ENCODE results near the gene ID3.
A peak's percentile ranks its signal among the peaks of the same experiment; 100 is the strongest.

Gene ID3

GRCh38 chr1:23539698-23540266 lies 19.5 kb downstream of the ID3 start:
- H3K9me3 ChIP-seq, result no peaks in the 10 kb centered on the region
- H3K27ac ChIP-seq, result 0 out of 2 replicates have a peak overlapping the region, but pooled peaks have one; percentile 30
- no peaks in the 10 kb centered on the region for H4K20me1 ChIP-seq
- TF ChIP-seq Cebpa-rat (IDR thresholded peaks at IDR 0.05), result no peak
- H3K27me3 ChIP-seq, result no peaks in the 10 kb centered on the region
- no peaks in the 10 kb centered on the region for H3K36me3 ChIP-seq
- H3K9ac ChIP-seq, result no peak overlapping the region
- H3K4me1 ChIP-seq, result peaks cover 72% of the 10 kb centered on the region
- no peak overlapping the region for H3K4me3 ChIP-seq
- peak overlapping the region; percentile 71 for H3K4me2 ChIP-seq

GRCh38 chr1:23537296-23537973 lies 21.9 kb downstream of the ID3 start:
- Histone ChIP-seq H3K4me1 (peaks cover 79% of the 10 kb centered on the region), H3K36me3 (no peaks in the 10 kb centered on the region), H3K4me2 (peak overlapping the region; percentile 60), H3K27ac (peak overlapping the region; percentile 51), H4K20me1 (no peaks in the 10 kb centered on the region), H3K4me3 (no peak overlapping the region), H3K9me3 (no peaks in the 10 kb centered on the region), H3K9ac (no peak overlapping the region), H3K27me3 (no peaks in the 10 kb centered on the region)
- TF ChIP-seq Cebpa-rat (IDR thresholded peaks at IDR 0.05), result no peak

- no peak overlapping the region for H3K4me3 ChIP-seq
- no peaks in the 10 kb centered on the region for H3K27me3 ChIP-seq
- H3K36me3 ChIP-seq, result no peaks in the 10 kb centered on the region
- H3K4me1 ChIP-seq, result peaks cover 90% of the 10 kb centered on the region
- H3K9ac ChIP-seq, result peak overlapping the region; percentile 99
- H3K4me2 ChIP-seq, result peak overlapping the region; percentile 94
- H3K9me3 ChIP-seq, result no peaks in the 10 kb centered on the region
- peak overlapping the region; percentile 100 for H3K27ac ChIP-seq
- no peaks in the 10 kb centered on the region for H4K20me1 ChIP-seq
- TF ChIP-seq Cebpa-rat (IDR thresholded peaks at IDR 0.05), result no peak
Measured at GRCh38 chr1:23533246-23534023, 25.9 kb downstream of the ID3 start.

GRCh38 chr1:23531562-23532094 lies 27.7 kb downstream of the ID3 start:
- H3K9me3 ChIP-seq, result no peaks in the 10 kb centered on the region
- H4K20me1 ChIP-seq, result peaks cover 13% of the 10 kb centered on the region; the same call in 1 of the 2 replicates
- H3K9ac ChIP-seq, result peak overlapping the region; percentile 99
- peaks cover 92% of the 10 kb centered on the region for H3K4me1 ChIP-seq
- TF ChIP-seq Cebpa-rat (IDR thresholded peaks at IDR 0.05), result no peak
- H3K4me3 ChIP-seq, result peak overlapping the region; percentile 91
- peak overlapping the region; percentile 94 for H3K4me2 ChIP-seq
- H3K27me3 ChIP-seq, result no peaks in the 10 kb centered on the region
- peak overlapping the region; percentile 100 for H3K27ac ChIP-seq
- peaks cover 14% of the 10 kb centered on the region; the same call in 1 of the 2 replicates for H3K36me3 ChIP-seq

GRCh38 chr1:23530747-23531561 lies 28.3 kb downstream of the ID3 start, which contains the start of gene E2F2:
Gene E2F2, minus strand, starts transcription at chr1:23531233. Its CDS starts 440 bp downstream, at chr1:23530793.
- Histone ChIP-seq H3K36me3 (peaks cover 18% of the 10 kb centered on the region; the same call in 1 of the 2 replicates), H3K9ac (peak within 1 kb of the TSS; percentile 99), H3K9me3 (no peaks in the 10 kb centered on the region), H3K4me2 (peak within 1 kb of the TSS; percentile 94), H3K27ac (peak within 1 kb of the TSS; percentile 100), H4K20me1 (peaks cover 13% of the 10 kb centered on the region; the same call in 1 of the 2 replicates), H3K4me3 (peak within 1 kb of the TSS; percentile 91), H3K4me1 (peaks cover 92% of the 10 kb centered on the region), H3K27me3 (no peaks in the 10 kb centered on the region)
- peak; percentile 96 for TF ChIP-seq Cebpa-rat (IDR thresholded peaks at IDR 0.05)

- no peak for TF ChIP-seq Cebpa-rat (IDR thresholded peaks at IDR 0.05)
- Histone ChIP-seq H3K9me3 (no peaks in the 10 kb centered on the region), H3K27ac (peak overlapping the region; percentile 100), H4K20me1 (peaks cover 13% of the 10 kb centered on the region; the same call in 1 of the 2 replicates), H3K4me2 (peak overlapping the region; percentile 94), H3K4me3 (peak overlapping the region; percentile 91), H3K36me3 (peaks cover 18% of the 10 kb centered on the region; the same call in 1 of the 2 replicates), H3K4me1 (peaks cover 92% of the 10 kb centered on the region), H3K27me3 (no peaks in the 10 kb centered on the region), H3K9ac (peak overlapping the region; percentile 99)
Measured at GRCh38 chr1:23530087-23530746, 29.1 kb downstream of the ID3 start.

GRCh38 chr1:23529146-23530086 lies 29.9 kb downstream of the ID3 start:
- H3K27me3 ChIP-seq, result no peaks in the 10 kb centered on the region
- H3K9me3 ChIP-seq, result no peaks in the 10 kb centered on the region
- H3K4me1 ChIP-seq, result peaks cover 89% of the 10 kb centered on the region
- peaks cover 20% of the 10 kb centered on the region; the same call in 1 of the 2 replicates for H3K36me3 ChIP-seq
- H4K20me1 ChIP-seq, result peaks cover 13% of the 10 kb centered on the region; the same call in 1 of the 2 replicates
- peak overlapping the region; percentile 100 for H3K27ac ChIP-seq
- H3K4me2 ChIP-seq, result peak overlapping the region; percentile 94
- peak overlapping the region; percentile 99 for H3K9ac ChIP-seq
- TF ChIP-seq Cebpa-rat (IDR thresholded peaks at IDR 0.05), result no peak
- peak overlapping the region; percentile 91 for H3K4me3 ChIP-seq
